Kidney (tissue), 14 donors: ENCODE measurements around the gene SYNE1. TPM values are rescaled to one million over a fixed set of nuclear protein-coding genes. Genes with fewer than 3 reads are reported as not detected.

ENCODE experiments used
- DNase-seq, 5 donors: peaks; one replicate each; pipeline ENCODE4 v3.0.0-alpha.2; 2013 to 2020
- FAIRE-seq: peaks from 2 replicates; lab custom pipeline; 2012; peaks lifted over from hg19 to GRCh38; lab: Jason Lieb, UNC
- H3K27ac ChIP-seq, 2 donors: one replicate each; pipeline ENCODE4 v1.7.0; 2013; ENCODE audit warnings: low read depth in 2 of 2, low read length in 2 of 2, inconsistent platforms in 1 of 2
- H3K27me3 ChIP-seq: one replicate; pipeline ENCODE4 v1.7.1; 2013; ENCODE audit warnings: low read length, inconsistent platforms; ENCODE audit not compliant: control insufficient read depth, insufficient read depth
- H3K36me3 ChIP-seq, 3 donors: one replicate each; pipeline versions ENCODE4 v1.7.0 to v1.7.1; 2013; ENCODE audit warnings: low read length in 3 of 3, control low read depth in 1 of 3, inconsistent platforms in 1 of 3; ENCODE audit not compliant: insufficient read depth in 3 of 3, control insufficient read depth in 2 of 3
- H3K4me1 ChIP-seq, 3 donors: one replicate each; pipeline versions ENCODE4 v1.7.0 to v1.7.1; 2013; ENCODE audit warnings: low read length in 3 of 3, inconsistent platforms in 1 of 3, low read depth in 1 of 3; ENCODE audit not compliant: control insufficient read depth in 2 of 3, insufficient read depth in 2 of 3
- H3K4me3 ChIP-seq, 3 donors: one replicate each; pipeline versions ENCODE4 v1.7.0 to v1.8.1; 2013; ENCODE audit warnings: low read length in 3 of 3, control low read depth in 1 of 3, inconsistent platforms in 1 of 3
- H3K9ac ChIP-seq, 3 donors: one replicate each; pipeline versions ENCODE4 v1.7.0 to v1.7.1; 2013; ENCODE audit warnings: low read length in 3 of 3, control low read depth in 1 of 3, inconsistent platforms in 1 of 3
- H3K9me3 ChIP-seq, 3 donors: one replicate each; pipeline versions ENCODE4 v1.7.0 to v1.7.1; 2013; ENCODE audit warnings: low read length in 3 of 3, control low read depth in 1 of 3, inconsistent platforms in 1 of 3; ENCODE audit not compliant: control insufficient read depth in 2 of 3, insufficient read depth in 1 of 3
- intact Hi-C: fragments of 100-400 bp; cut with DNase I; formaldehyde crosslinking; loops from one replicate; pipeline ENCODE4 v1.11.1; 2022
- polyA plus RNA-seq: library from polyadenylated mRNA; stranded (reverse); fragments of 350-450 nt; fragmentation: Illumina TruSeq; extraction: RNeasy Lipid Tissue Mini Kit (QIAGEN cat#74804); gene quantifications from one replicate; pipeline ENCODE4 v1.2.3, GENCODE V29; 2014; ENCODE audit warnings: low read depth, low replicate concordance; ENCODE audit not compliant: insufficient read depth
- total RNA-seq: library from RNA; stranded (reverse); fragmentation: NEBNext Ultra II Directional; extraction: Animal tissue kit (Norgen Biotek cat#: 25700); gene quantifications from one replicate; pipeline ENCODE4 v1.2.1, GENCODE V29; 2021
- TF ChIP-seq, protein P1 (sequence below): IDR thresholded peaks from 3 replicates; pipeline ENCODE4 v1.5.1; 2012; ENCODE audit warnings: mild to moderate bottlenecking, moderate library complexity, borderline replicate concordance; ENCODE audit not compliant: insufficient read depth; ENCODE audit errors: extremely low read depth
- donor health status: control.
- donor health status: control.
- donor health status: control.
- donor health status: control.
- donor health status: control.
- donor health status: DM: yes; HTN: yes; CAD: no.
- donor health status: Normal renal cell carcinoma (clear cell type).

SYNE1 gene
- total and polyA plus RNA-seq, 2 donors from 2014 or later, result 47.8 to 216 TPM

DNA sequence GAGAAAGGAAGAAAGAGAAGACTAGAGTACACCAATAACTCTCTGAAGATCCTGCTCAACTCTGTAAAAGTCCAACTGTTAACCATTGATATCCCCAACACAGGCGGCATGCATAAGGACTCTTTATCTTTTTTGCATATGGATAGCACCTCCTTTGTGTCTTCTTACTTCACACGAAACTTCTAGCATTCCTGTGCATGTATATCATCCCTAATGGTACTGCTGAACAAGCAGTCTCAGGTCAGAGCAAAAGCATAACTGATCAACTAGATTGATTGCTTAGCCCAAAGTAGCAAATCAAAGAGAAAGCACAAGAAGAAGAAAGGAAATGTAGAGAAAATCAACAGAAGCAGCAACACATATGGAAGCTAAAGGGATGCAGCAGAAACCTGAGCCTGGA lies 234.4 kb downstream of the SYNE1 start:
- Histone ChIP-seq H3K4me3 (peak overlapping the region in 2 of 3 donors; percentile 1 to 57), H3K27ac (peak overlapping the region; percentile 41 to 49), H3K9ac (peak overlapping the region in 1 of 3 donors; percentile 24), H3K4me1 (peaks cover 0 to 21% (median 11%) of the 10 kb centered on the region in 3 donors), H3K27me3 (no peaks in the 10 kb centered on the region), H3K36me3 (no peaks in the 10 kb centered on the region), H3K9me3 (no peaks in the 10 kb centered on the region)
- FAIRE-seq, result no peak
- intact Hi-C loops, result no loop called here
- no peak for DNase-seq
- TF ChIP-seq, protein P1, sequence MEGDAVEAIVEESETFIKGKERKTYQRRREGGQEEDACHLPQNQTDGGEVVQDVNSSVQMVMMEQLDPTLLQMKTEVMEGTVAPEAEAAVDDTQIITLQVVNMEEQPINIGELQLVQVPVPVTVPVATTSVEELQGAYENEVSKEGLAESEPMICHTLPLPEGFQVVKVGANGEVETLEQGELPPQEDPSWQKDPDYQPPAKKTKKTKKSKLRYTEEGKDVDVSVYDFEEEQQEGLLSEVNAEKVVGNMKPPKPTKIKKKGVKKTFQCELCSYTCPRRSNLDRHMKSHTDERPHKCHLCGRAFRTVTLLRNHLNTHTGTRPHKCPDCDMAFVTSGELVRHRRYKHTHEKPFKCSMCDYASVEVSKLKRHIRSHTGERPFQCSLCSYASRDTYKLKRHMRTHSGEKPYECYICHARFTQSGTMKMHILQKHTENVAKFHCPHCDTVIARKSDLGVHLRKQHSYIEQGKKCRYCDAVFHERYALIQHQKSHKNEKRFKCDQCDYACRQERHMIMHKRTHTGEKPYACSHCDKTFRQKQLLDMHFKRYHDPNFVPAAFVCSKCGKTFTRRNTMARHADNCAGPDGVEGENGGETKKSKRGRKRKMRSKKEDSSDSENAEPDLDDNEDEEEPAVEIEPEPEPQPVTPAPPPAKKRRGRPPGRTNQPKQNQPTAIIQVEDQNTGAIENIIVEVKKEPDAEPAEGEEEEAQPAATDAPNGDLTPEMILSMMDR, result no peak

DNA sequence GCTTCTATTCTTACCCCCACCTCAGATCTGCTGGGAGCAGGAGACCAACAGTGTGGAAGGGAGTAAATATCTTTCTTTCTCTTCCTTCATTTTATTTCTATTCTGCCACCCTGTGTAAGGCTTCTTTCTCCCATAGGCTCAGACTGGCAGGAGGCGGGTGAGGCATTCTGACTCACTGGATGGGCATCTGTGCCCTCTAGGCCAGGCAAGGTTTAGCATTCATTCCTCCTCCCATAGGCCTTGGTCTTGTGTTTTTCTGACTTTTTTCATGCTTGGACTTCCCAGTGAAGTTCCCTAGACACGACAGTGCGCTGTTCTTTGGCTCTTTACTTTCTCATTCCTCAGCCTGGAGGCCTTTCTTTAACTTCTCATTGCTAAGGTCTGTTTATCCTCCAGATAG lies 235.2 kb downstream of the SYNE1 start:
- Histone ChIP-seq H3K9me3 (no peaks in the 10 kb centered on the region), H3K9ac (peak overlapping the region in 1 of 3 donors; percentile 24), H3K4me1 (peaks cover 0 to 25% (median 11%) of the 10 kb centered on the region in 3 donors), H3K27ac (peak overlapping the region; percentile 41 to 49), H3K27me3 (no peaks in the 10 kb centered on the region), H3K36me3 (no peaks in the 10 kb centered on the region), H3K4me3 (peak overlapping the region in 1 of 3 donors; percentile 57)
- no peak for DNase-seq
- TF ChIP-seq, protein P1, result no peak
- intact Hi-C loops, result no loop called here
- no peak for FAIRE-seq

DNA sequence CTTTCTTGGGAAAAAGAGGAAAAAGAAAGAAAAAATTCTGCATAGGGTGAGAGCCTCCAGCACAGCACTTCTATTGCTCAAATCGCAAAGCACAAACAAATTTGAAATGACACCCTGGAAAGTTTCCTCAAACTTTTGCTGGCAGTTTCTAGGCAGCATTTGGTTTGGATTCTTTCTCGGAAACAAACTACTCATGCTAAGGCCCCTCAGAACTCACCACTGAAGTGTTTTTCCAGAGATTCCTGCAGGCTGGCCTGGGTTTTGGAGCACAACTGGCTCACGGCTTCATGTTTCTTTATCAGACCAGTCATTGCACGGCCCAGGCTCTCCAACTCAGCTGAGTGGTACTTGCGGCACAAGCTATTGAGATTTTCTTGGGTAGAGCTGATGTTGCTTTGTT lies 237.8 kb downstream of the SYNE1 start:
- TF ChIP-seq, protein P1, result no peak
- FAIRE-seq (no peak), DNase-seq (no peak)
- Histone ChIP-seq H3K4me3 (no peak overlapping the region), H3K9me3 (no peaks in the 10 kb centered on the region), H3K4me1 (peaks cover 0 to 14% (median 7%) of the 10 kb centered on the region in 3 donors), H3K27ac (no peak overlapping the region), H3K27me3 (no peaks in the 10 kb centered on the region), H3K36me3 (peaks cover 0 to 1% (median 0%) of the 10 kb centered on the region in 3 donors), H3K9ac (no peak overlapping the region)
- intact Hi-C loops, result no loop called here

DNA sequence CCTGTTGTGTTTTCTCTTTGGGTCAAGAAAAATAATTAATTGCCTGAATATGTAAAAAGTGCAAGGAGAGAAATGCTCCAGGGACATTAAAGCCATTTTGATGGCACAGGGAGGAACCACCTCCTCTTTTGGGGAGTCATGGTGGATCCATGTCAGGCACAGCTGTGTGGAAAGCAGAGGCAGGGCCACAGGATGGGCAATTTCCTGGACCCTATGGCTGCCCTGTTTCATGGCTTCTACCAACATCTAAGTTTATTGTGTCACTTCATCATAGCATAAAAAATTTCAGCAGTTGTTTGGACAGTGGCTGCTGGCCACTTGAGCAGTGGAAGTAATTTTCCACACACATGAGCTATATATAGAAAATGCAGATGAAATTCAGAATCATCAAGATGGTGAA lies 238.2 kb downstream of the SYNE1 start:
- no peak for FAIRE-seq

More for the DNA sequence above, 238.2 kb downstream of the SYNE1 start:
- DNase-seq, result no peak
- Histone ChIP-seq H3K4me3 (no peak overlapping the region), H3K4me1 (peaks cover 0 to 14% (median 7%) of the 10 kb centered on the region in 3 donors), H3K9ac (no peak overlapping the region), H3K36me3 (peaks cover 0 to 3% (median 0%) of the 10 kb centered on the region in 3 donors), H3K27me3 (no peaks in the 10 kb centered on the region), H3K9me3 (no peaks in the 10 kb centered on the region), H3K27ac (peak overlapping the region in 1 of 2 donors; percentile 13)
- TF ChIP-seq, protein P1, result no peak
- intact Hi-C loops, result no loop called here
